GM03348 (cell line): ENCODE data around the gene ADGRL3.

Experiments
- DNase-seq: peaks from one replicate; pipeline ENCODE4 v3.0.0; 2012; ENCODE audit warnings: low spot score

The ADGRL3 gene

GRCh38 chr4:62118558-62118957, 918.4 kb downstream of the ADGRL3 start:
- no peak for DNase-seq

- no peak for DNase-seq
Observed at GRCh38 chr4:62119195-62119594, 919.1 kb downstream of the ADGRL3 start.

- DNase-seq, result no peak
Observed at GRCh38 chr4:62126064-62126732, 926.1 kb downstream of the ADGRL3 start.
